ENCODE measurements around the gene CTNNA2.
A peak's percentile ranks its signal among the peaks of the same experiment; 100 is the strongest.

Gene CTNNA2

DNA sequence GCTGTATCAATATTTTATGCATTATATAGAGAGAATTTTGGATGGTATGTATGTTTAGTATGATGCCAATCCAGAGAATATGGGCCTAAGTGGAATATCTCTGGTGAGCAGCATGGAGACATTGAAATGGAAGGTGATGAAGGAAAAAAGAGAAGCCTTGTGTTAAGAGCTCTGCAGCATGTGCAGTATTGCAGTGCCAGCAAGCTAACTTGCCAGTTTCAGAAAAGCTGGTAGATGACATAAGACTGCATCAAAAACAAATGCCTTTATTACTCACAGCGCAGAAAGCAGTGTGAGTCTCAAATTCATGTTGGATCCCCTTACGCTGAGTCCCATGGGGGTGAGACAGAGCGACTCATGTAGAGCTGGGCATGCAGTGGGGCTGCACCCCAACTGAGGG is 280.2 kb downstream of the CTNNA2 start:
- no peak for DNase-seq

DNA sequence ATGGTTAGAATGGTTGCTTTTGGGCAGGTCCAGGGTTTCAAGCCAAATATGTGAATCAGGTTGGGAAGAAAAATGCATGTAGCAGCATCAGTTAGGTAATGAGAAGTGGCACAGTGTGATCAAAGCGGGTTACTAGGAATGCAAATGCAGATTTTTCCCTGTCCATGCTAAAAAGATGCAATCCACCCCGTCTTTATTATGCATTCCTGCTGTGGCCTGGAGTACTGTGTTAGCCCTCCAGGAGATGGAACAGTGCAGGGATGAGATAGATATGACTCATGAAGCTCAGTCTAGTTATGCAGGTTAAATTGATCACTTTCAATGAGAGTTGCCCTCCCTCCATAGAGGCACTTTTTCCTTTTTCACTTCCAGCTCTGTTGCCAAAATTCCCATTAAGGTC is 283.8 kb downstream of the CTNNA2 start:
- DNase-seq: no peak

DNA sequence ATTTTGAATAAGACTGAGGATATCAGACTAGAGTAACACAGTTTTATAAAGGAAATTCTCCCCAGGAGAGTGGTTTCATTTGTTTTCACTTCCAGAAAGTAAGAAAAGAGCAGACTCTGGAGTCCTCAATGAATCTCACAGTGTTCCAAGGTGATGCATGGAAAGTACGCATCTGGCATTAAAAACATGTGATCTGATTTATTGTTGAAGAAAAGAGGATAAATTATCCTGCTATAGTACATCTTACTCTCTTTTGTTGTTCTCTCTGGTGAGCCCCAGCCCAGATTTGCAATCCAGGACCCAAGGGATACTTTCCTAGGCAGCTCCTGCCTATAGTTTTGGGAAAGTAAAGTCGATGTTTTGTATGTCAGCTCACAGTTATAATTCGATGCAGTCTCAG is 285.9 kb downstream of the CTNNA2 start:
- DNase-seq: no peak

DNA sequence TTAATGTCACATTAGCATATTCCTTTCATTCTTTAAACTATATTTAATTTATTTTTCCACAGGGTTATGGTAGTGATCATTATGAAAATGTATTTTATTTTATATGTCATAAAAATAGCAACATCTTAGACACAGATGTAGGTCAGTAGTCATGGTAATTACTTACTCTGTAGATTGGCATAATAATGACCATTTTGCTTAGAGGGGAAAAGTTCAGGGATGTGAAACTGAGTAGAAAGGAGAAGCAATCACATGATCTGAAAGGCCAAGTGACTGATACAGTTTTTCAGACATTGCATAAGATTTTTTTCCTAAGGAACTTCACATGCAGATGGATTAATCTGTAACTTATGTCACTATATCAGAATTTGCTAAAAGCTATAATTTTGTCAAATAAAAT is 286.9 kb downstream of the CTNNA2 start:
- no peak for DNase-seq

DNA sequence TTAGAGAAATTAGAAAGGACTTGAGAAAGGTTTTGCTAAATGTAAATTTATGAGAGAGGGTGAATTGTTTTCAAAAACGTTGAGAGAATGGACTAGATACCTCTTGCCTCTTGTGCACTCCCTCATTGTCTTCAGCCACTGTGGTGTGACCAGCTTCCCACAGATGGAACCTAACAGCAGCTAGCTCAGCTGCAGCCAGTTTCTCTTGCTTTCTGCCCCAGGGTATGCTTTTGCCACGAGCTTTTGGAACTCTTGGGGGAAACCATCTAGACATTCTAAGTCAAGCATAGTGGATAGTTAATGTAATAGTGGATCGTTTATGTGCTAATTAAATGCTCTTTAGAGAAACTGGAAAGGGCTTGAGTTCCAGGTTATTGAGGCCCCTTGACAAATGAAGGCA is 288.2 kb downstream of the CTNNA2 start:
- no peak for DNase-seq

DNA sequence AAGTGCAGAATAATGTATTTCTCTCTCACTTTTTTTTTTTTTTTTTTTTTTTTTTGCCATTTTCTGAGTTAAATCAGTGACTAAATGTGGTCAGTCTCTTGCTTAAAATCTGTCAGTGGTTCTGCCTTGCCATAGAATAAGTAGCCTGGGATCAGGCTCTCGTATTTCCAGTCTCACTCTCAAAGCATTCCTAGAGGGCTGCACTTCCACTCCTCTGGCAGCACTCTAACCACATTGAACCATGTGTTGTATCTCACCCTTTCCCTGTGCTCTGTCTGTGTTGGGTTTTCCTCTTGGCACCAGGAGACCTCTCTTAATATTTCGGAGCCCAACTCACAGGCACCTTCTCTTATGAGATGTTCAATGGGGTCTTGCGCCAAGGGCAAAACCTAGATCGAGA is 304.4 kb downstream of the CTNNA2 start:
- DNase-seq: no peak

DNA sequence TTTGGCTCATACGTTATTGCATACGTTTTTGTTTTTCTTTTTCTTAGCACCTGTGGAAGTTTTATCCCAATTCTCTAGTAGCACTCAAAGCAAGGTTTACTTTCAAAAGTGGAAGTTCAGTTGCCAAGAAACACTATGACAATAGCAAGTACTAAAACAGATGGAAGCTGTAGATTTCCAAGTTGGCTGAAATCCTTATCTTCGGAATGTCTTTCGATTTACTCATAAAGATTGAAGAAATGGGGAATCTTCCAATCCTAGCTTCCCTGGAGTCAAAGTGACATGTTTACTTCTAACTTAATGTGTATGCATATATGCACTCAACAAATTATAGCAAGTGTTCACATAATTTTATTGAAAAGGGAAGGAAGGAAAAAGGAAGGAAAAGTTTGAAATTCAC is 307.4 kb downstream of the CTNNA2 start:
- DNase-seq: no peak

DNA sequence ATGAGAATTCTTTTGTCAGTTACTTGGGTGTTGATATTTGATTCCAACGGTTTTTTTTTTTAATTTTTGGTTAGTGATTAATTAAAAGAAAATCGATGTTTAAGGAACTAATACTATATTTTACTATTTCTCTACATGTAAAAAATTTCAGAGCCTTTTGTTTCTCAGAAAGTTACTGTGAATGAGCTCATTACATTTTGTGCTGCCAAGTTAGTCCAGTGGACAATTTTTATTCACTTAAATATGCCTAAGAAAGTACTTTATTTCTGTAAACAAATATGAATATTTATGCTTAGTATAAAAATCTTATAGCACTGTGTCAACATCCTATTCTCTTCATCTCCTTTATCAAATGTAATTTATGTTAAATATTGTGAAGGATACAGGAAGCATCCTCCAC is 309.3 kb downstream of the CTNNA2 start:
- no peak for DNase-seq

DNA sequence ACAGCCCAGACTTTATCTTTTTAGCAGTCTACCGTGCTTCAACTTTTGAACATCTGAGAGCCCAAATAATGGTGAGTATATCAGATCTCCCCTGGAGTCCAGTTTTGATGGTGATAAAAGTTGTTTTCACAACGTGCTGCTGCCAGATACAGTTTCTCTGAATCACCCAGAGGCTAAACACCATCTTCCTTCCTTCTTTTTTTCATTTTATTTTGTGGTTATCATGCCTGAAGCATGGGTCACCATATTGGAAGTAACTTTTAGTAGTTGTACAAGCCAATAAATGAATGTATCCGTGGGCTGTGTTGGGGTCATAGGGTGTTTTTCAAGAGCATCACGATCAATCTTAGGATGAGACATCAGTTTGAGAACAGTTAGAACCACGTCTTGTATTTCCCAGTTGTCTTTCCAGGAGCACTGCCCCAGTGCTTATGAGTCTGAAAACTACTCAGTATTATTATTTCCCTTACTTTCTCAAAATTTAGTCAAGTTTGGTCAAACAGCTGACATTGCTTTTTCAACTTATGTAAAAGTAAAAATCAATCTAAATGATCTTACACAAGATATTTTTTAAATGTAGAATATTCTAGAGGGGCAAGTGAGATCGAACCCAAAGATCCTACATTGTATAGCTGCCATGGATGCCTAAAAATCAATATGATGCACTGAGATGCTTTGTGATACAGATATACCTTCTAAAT is 311.4 kb downstream of the CTNNA2 start:
- DNase-seq: no peak

DNA sequence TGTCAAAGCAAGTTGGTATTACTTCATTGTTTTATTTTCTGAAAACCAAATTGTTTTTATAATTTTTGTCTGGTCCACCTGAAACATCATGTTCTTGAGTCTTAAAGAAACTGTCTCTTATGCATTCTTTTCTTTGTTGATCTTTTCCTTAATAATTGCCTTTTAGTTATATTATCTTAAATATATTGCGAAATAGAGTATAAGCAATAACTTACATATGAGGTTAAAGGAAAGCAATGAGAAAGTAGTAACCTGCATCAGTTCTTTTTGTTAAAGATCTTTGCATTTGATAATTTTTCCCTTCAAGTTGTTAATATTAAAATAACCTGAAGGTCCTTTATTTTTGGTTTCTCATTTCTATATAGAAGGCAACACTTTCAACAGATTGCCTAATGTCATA is 315.0 kb downstream of the CTNNA2 start:
- no peak for DNase-seq

DNA sequence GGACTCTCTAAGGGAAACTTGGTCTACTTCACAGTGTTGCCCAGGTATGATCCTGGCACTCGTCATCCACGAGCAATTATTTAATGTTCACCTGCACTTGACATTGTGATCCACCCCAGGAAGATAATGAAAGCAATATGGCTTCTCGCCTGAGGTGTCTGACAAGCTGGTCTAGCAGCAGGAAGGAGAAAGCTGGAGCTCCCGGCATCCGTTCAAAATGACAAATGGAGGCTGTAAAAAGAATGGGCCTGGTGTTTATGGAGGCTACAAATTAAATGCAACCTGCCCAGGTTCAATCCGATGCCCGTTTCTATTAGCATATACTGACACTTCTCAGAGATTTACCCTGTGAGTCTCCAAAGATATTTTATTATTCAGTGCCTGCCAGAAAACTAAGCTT is 317.6 kb downstream of the CTNNA2 start:
- no peak for DNase-seq

DNA sequence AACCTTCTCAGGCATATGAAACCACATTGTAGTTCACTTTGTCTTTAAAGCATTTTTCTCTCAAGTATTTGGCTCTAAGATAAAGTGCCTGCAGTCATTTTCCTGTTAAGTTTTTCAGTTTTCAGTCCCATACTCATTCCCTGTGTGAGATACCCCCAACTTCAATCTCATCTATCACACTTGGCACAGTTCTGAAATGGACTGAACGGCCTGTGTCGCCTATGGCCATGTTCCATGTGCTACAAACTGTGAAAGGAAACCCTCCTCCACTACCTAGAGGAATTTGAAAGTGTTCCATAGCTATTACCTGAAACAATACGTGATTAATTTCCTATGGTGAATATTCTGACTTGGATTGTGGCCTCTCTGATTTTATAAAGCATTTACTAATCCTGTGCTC is 319.1 kb downstream of the CTNNA2 start:
- DNase-seq: no peak

DNA sequence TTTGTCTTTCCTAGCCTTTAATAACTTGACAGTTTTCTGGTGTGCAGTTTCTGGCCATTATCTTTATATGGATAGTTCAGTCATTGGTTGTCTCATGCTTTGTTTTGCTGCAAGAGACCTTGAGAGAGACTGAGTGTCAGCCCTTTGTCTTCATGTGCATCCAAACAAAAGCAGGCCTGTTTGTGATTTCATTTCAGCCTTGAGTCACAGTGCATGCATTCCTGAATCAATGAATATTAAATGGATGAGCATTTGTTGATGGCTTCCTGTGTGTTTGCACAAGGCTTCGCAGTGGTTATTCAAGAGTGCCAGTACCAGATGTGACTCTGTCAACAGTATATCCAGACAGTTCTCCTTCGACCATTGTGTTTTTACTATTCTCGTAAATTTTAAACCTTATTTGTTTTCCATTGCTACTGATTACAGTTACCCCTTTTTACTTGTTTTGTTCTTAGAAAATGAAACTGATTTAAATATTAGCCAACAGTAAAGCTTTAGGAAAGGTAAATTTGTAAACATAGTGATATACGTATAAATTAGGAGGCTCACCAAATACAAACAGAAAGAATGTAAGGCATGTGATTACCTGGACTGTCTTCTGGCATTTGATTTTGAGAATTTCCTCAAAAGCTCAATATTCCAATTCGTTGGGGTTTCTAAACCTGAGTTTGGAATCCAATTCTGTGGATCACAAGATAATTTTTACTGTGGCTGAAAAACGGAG is 319.8 kb downstream of the CTNNA2 start:
- no peak for DNase-seq

DNA sequence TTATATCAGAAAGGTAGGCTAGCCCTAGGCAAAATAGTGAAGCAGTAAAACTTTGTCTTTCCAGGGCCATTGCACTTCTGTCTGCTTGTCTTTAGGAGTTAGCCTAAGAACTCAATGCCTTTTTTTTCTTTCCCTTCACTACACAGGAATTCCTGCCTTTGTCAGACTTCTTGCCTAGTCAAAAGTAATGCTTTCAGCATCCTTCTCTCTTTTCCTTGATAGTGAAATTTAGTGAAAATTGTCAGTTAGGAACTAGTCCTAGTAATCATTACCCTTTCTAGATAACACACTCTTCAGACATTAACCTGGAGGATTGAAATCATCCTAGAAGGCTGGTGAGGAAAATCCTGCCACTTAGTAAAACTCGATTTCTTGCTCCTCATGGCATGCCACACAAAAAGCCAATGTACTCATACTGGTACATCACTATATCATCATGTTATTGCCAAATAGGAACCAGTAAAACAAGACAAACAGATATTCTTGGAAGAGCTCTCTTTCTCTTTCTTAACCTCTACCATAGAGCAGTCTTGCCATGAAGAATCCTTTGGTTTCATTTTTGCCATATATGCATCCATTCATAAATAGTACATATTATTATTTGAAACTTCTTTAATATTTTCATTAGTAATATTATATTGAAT is 320.5 kb downstream of the CTNNA2 start:
- no peak for DNase-seq

DNA sequence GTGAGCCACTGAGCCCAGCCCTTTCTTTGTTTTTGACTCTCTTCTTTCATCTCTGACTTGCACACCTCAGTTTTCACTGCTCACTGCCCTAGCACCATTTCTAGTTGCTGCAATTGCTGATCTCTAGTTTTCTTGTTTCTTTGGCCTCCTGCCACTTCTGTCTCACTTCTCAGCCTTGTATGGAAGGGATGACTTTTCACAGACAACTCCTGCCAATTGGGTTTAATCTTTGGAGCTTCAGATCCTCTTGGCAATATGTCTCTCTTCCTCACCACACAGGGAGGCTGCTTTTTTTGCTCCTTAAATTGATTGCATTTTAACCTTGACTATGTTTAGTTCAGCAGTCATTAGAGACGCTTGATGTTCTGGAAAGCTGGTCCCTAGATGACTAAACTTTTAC is 323.1 kb downstream of the CTNNA2 start:
- no peak for DNase-seq

DNA sequence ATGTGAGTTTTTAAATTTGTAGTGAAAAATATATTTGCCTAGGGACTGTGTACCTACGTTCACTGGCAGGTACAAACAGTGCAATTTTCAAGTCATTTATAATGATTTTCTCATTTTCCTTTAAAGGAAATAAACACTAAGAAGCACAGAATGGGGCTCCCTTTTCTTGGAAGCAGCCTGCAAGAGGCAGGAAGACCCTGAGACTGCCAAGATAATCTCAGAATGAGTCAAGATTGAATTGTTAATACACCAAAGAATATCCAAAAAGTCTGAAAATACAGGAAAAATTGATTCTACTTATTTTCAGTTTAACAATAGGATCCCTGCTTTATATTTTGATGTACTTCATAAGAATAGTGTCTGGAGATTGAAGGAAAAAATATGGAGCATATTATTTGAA is 331.2 kb downstream of the CTNNA2 start:
- DNase-seq: no peak

DNA sequence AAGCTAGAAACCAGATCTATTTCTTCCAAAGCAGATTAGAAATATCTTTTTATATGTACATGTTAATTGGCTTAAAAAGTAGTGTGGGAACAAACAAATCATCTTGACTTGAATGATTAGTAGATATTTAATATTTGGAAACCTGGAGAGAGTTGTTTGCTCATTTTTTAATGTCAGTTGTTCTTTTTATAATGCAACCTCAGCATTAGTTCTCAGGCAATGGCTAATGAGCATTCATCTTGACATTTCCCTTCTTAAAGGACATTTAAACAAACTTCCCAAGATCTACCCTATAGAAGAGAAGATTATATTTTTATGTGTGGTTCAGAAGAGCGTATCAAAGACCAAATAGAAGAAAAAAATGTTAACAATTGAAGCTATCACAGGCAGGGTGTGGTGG is 334.0 kb downstream of the CTNNA2 start:
- no peak for DNase-seq

DNA sequence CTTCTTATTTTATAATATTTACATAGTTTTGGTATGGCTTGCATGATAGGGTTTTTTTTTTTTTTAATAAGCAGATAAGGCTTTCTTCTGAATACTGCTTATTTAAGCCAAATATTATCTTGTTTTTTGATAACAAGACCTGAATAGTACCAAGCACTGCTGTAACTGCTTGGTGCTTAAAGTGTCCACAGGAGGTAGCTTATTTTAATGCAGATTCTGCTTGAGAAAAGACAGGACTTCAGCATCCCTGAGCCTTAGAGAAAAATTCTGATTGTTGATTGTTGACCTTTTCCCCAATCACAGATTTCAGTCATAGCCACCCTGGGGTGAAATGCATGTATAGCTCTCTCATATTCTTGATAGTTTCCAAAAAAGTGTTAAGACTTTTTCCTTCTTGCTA is 336.4 kb downstream of the CTNNA2 start:
- no peak for DNase-seq

DNA sequence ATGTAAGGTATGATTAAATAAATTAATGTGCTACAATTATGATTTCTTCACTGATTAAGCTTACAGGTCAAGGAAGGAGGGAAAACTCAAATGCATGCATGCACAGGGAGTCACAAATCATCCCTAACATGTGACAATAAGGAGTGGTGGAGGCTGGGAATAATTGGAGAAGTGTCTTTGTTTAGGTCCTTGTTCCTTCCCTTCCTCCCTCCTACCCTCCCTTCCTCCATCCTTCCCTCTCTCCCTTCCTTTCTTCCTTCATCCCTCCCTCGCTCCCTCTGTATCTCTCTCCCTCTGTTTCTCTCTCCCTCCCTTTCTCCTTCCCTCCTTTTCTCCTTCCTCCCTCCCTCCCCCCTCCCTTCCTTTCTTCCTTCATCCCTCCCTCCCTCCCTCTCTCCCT is 337.1 kb downstream of the CTNNA2 start:
- no peak for DNase-seq

DNA sequence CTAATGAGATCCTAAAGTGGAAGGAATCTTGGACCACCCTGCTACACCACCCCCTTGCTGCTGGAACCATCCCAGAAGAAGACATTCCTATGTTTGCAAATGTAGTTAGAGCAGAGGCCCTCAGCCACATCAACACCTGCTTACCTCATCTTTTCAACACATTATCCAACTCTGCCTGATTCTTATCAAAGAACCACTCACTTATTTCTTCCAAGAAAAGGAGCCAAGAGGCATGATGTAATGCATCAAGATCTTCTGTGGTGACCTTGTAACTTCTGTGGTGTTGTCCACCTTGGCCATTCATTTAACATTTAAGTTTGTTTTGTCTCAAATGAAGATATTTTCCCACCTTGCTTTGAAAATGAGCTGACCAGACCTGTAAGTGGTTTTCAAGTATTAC is 338.1 kb downstream of the CTNNA2 start:
- no peak for DNase-seq

DNA sequence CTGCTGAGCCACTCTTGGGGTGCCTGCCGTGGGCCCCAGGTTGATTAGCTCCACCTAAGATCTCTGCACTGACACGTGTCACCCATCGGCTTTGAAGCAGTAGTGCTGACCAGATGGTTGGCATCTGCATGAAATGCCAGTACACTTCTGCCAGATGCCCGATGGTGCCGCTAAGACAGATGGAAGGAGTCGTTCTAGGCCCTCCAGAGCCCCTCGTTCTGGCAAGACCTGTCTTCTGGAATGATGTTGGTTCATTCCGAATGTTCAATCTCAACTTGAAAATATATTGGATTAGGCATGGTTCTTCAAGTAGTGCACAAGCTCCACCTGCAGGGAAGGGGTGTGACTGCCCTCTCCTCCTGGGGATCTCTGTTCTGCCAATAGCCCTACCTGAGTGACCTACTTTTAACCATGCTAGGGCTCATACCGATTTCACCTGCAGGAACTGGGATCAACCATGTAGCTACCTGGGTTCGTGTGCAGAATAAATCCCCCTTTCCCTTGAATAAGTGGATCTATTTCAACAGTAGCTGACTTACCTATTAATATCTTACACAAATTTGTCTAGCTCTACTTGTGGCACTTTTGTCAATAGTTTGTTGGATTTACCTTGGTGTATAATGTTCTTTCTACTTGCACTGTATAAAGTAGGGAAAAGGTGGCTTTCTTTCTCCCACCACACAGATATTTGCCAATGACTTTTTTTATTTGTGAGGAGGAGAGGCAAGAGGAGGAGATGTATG is 342.6 kb downstream of the CTNNA2 start:
- DNase-seq: peak; percentile 6

DNA sequence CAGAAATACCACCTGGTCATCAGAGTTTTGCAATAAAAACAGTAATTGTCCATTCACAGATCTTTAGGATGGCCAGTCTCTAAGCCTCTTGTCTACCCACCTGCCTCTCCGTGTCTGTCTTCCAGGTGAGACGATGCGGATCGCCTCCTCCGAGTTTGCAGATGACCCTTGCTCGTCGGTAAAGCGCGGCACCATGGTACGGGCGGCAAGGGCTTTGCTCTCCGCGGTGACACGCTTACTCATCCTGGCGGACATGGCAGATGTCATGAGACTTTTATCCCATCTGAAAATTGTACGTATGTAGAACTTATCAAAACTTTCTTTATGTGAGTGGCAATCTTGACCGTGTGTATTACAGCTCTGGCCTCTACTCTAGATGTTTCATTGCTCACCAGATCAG is 345.0 kb downstream of the CTNNA2 start:
- DNase-seq: no peak
